ENCODE measurements around the gene KSR2. TPM values are rescaled to one million over a fixed set of nuclear protein-coding genes. Genes with fewer than 3 reads are reported as not detected.

Gene KSR2
- total RNA-seq, 2 donors from 2014 or later = 0.07 TPM; not detected in 1

GRCh38 chr12:117658226-117658625 lies 310.6 kb downstream of the KSR2 start:
- Histone ChIP-seq H3K36me3 (no peaks in the 10 kb centered on the region), H3K9me3 (no peaks in the 10 kb centered on the region), H3K4me1 (ENCODE audit: control insufficient read depth in 1 of 2, low read depth in 2 of 2) (no peaks in the 10 kb centered on the region), H3K4me3 (no peak overlapping the region), H3K27ac (no peak overlapping the region), H3K27me3 (replicated peaks; ENCODE audit: insufficient read depth) (no peaks in the 10 kb centered on the region)
- TF ChIP-seq CTCF (IDR thresholded peaks at IDR 0.05) = no peak
- ATAC-seq (ENCODE audit: insufficient number of reproducible peaks, low FRiP score, low read depth) (no peak), DNase-seq (ENCODE audit: low spot score) (no peak)

- Histone ChIP-seq H3K4me3 (no peak overlapping the region), H3K36me3 (no peaks in the 10 kb centered on the region), H3K27me3 (replicated peaks; ENCODE audit: insufficient read depth) (no peaks in the 10 kb centered on the region), H3K9me3 (no peaks in the 10 kb centered on the region), H3K4me1 (ENCODE audit: control insufficient read depth in 1 of 2, low read depth in 2 of 2) (no peaks in the 10 kb centered on the region), H3K27ac (no peak overlapping the region)
- TF ChIP-seq CTCF (IDR thresholded peaks at IDR 0.05) = no peak
- no peak for DNase-seq (ENCODE audit: low spot score)
- no peak for ATAC-seq (ENCODE audit: insufficient number of reproducible peaks, low FRiP score, low read depth)
Measured at GRCh38 chr12:117649796-117650195, 319.0 kb downstream of the KSR2 start.

- Histone ChIP-seq H3K9me3 (no peaks in the 10 kb centered on the region), H3K4me1 (ENCODE audit: control insufficient read depth in 1 of 2, low read depth in 2 of 2) (no peaks in the 10 kb centered on the region), H3K4me3 (no peak overlapping the region), H3K27me3 (replicated peaks; ENCODE audit: insufficient read depth) (no peaks in the 10 kb centered on the region), H3K36me3 (no peaks in the 10 kb centered on the region), H3K27ac (no peak overlapping the region)
- ATAC-seq (ENCODE audit: insufficient number of reproducible peaks, low FRiP score, low read depth) (no peak), DNase-seq (ENCODE audit: low spot score) (no peak)
- TF ChIP-seq CTCF (IDR thresholded peaks at IDR 0.05) = no peak
Measured at GRCh38 chr12:117646520-117646919, 322.3 kb downstream of the KSR2 start.

GRCh38 chr12:117645473-117645872 lies 323.3 kb downstream of the KSR2 start:
- ATAC-seq (ENCODE audit: insufficient number of reproducible peaks, low FRiP score, low read depth) = no peak
- Histone ChIP-seq H3K9me3 (no peaks in the 10 kb centered on the region), H3K4me1 (ENCODE audit: control insufficient read depth in 1 of 2, low read depth in 2 of 2) (no peaks in the 10 kb centered on the region), H3K27ac (no peak overlapping the region), H3K4me3 (no peak overlapping the region), H3K27me3 (replicated peaks; ENCODE audit: insufficient read depth) (no peaks in the 10 kb centered on the region), H3K36me3 (no peaks in the 10 kb centered on the region)
- TF ChIP-seq CTCF (IDR thresholded peaks at IDR 0.05) = no peak
- no peak for DNase-seq (ENCODE audit: low spot score)

- no peak overlapping the region for H3K27ac ChIP-seq
- ATAC-seq (ENCODE audit: insufficient number of reproducible peaks, low FRiP score, low read depth) = no peak
- no peak overlapping the region for H3K4me3 ChIP-seq
Measured at GRCh38 chr12:117643971-117644370, 324.8 kb downstream of the KSR2 start.

More at GRCh38 chr12:117643971-117644370, 324.8 kb downstream of the KSR2 start:
- H3K36me3 ChIP-seq = no peaks in the 10 kb centered on the region
- no peak for DNase-seq (ENCODE audit: low spot score)
- TF ChIP-seq CTCF (IDR thresholded peaks at IDR 0.05) = no peak
- no peaks in the 10 kb centered on the region for H3K9me3 ChIP-seq
- no peaks in the 10 kb centered on the region for H3K4me1 ChIP-seq (ENCODE audit: control insufficient read depth in 1 of 2, low read depth in 2 of 2)
- H3K27me3 ChIP-seq (replicated peaks; ENCODE audit: insufficient read depth) = no peaks in the 10 kb centered on the region
